K562 (cell line): ENCODE data around the gene TMX4. TPM values are rescaled to one million over a fixed set of nuclear protein-coding genes. Genes with fewer than 3 reads are reported as not detected.
A peak's percentile ranks its signal among the peaks of the same experiment; 100 is the strongest.

Source experiments
- ATAC-seq: fragments of 200-7000 bp; cut with Tn5 transposase; 3 replicates; pipeline ENCODE4 v1.9.1; 2020; ENCODE audit warnings: moderate library complexity
- BruUV-seq: library from RNA; stranded (reverse); fragments of 400-500 nt; replicated peaks from 2 replicates; lab custom pipeline; 2021; lab: Mats Ljungman, UMichigan
- CTCF ChIA-PET: fragments of 300-600 bp; formaldehyde crosslinking; extraction: SDS; loops from one replicate; lab custom pipeline; 2021; ENCODE audit warnings: low intra/inter-chr PET ratio; lab: Yijun Ruan, JAX
- POLR2A ChIA-PET: fragments of 300-600, 350-650 bp; sonication (Branson Sonifier 250); formaldehyde crosslinking; extraction: SDS; loops from one replicate; lab custom pipeline; 2021; ENCODE audit warnings: antibody characterized with exemption, inconsistent platforms; lab: Yijun Ruan, JAX
- DNase-seq, 4 experiments: peaks; one replicate each; pipeline versions ENCODE4 v3.0.0 to v3.0.0-alpha.2; 2011 to 2018; ENCODE audit warnings: low spot score in 3 of 4, mixed read lengths in 3 of 4; ENCODE audit errors: extremely low read depth in 1 of 4
- FAIRE-seq: peaks from 2 replicates; lab custom pipeline; 2011; peaks lifted over from hg19 to GRCh38; lab: Jason Lieb, UNC
- H2AFZ ChIP-seq: 2 replicates; pipeline ENCODE4 v1.6.0; 2011; ENCODE audit warnings: low read depth, low read length, control low read depth, inconsistent platforms
- H3K27ac ChIP-seq: fragments of 200-600 bp; 3 replicates; pipeline ENCODE4 v1.8.0; 2011; ENCODE audit warnings: low read depth, mild to moderate bottlenecking, control low read depth, inconsistent platforms, low read length, moderate library complexity, mixed read lengths; ENCODE audit errors: extremely low read depth
- H3K27me3 ChIP-seq, 2 experiments: fragments of 300-600 bp in 1 of 2; 2 replicates in 1 of 2; 3 replicates in 1 of 2; pipeline versions ENCODE4 v1.6.0 to v1.8.0; 2011; ENCODE audit warnings: inconsistent platforms in 2 of 2, low read length in 2 of 2, mild to moderate bottlenecking in 1 of 2, mixed read lengths in 1 of 2, moderate library complexity in 1 of 2; ENCODE audit not compliant: control insufficient read depth in 2 of 2, insufficient read depth in 2 of 2
- H3K36me3 ChIP-seq: fragments of 300-600 bp; 3 replicates; pipeline ENCODE4 v1.8.0; 2011; ENCODE audit warnings: mild to moderate bottlenecking, low read length, inconsistent platforms; ENCODE audit not compliant: control insufficient read depth, insufficient read depth
- H3K4me1 ChIP-seq, 2 experiments: fragments of 200-600 bp in 1 of 2; replicated peaks in 1 of 2; 2 replicates in 1 of 2; 3 replicates in 1 of 2; pipeline versions ENCODE4 v1.5.1 to v1.8.0; 2011; ENCODE audit warnings: inconsistent platforms in 2 of 2, low read length in 2 of 2, mild to moderate bottlenecking in 1 of 2, mixed read lengths in 1 of 2, moderate library complexity in 1 of 2; ENCODE audit not compliant: control insufficient read depth in 2 of 2, insufficient read depth in 2 of 2
- H3K4me2 ChIP-seq: 2 replicates; pipeline ENCODE4 v1.6.1; 2011; ENCODE audit warnings: low read length, control low read depth, inconsistent platforms, mixed read lengths; ENCODE audit not compliant: insufficient read depth
- H3K4me3 ChIP-seq: fragments of 200-600 bp; sonication (generic), shearing (Covaris generic); 2 replicates; pipeline ENCODE4 v1.5.1; 2016; ENCODE audit warnings: control low read depth, inconsistent platforms
- H3K79me2 ChIP-seq: fragments of 200-600 bp; 3 replicates; pipeline ENCODE4 v1.8.0; 2011; ENCODE audit warnings: low read length, inconsistent platforms; ENCODE audit not compliant: control insufficient read depth, insufficient read depth
- H3K9ac ChIP-seq, 2 experiments: 2 replicates each; pipeline versions ENCODE4 v1.6.0 to v1.6.1; 2011; ENCODE audit warnings: low read depth in 2 of 2, low read length in 2 of 2, control low read depth in 1 of 2, inconsistent platforms in 1 of 2, mild to moderate bottlenecking in 1 of 2, mixed read lengths in 1 of 2; ENCODE audit not compliant: insufficient read depth in 1 of 2
- H3K9me1 ChIP-seq: one replicate; pipeline ENCODE4 v1.6.0; 2011; ENCODE audit warnings: inconsistent platforms, mild to moderate bottlenecking, low read length, moderate library complexity; ENCODE audit not compliant: control insufficient read depth, insufficient read depth
- H3K9me3 ChIP-seq: replicated peaks from 2 replicates; pipeline ENCODE4 v1.5.1; 2011; ENCODE audit warnings: low read depth, low read length, inconsistent platforms; ENCODE audit not compliant: control insufficient read depth, insufficient read depth
- H4K20me1 ChIP-seq: replicated peaks from 2 replicates; pipeline ENCODE4 v1.6.1; 2011; ENCODE audit warnings: low read length, inconsistent platforms, mixed read lengths; ENCODE audit not compliant: control insufficient read depth, insufficient read depth
- ATF4 ChIP-seq: fragments of 450-650 bp; formaldehyde crosslinking; IDR thresholded peaks from 2 replicates; pipeline ENCODE4 v1.4.0; 2022; ENCODE audit warnings: mild to moderate bottlenecking, moderate library complexity
- CBFB ChIP-seq: sonication (generic); formaldehyde crosslinking; IDR thresholded peaks from 2 replicates; pipeline ENCODE4 v1.4.0; 2020; ENCODE audit warnings: mild to moderate bottlenecking, missing genetic modification reagents
- CXXC5 ChIP-seq: fragments of 250-450 bp; sonication (Bioruptor Pico); IDR thresholded peaks from 2 replicates; pipeline ENCODE4 v1.8.0; 2022; ENCODE audit warnings: inconsistent platforms, mild to moderate bottlenecking, moderate library complexity
- FOSL1 ChIP-seq: fragments of 200-800 bp; sonication (Bioruptor generic); conservative IDR thresholded peaks from 2 replicates; pipeline ENCODE4 v1.6.1; 2016; ENCODE audit warnings: missing genetic modification characterization, missing compliant biosample characterization
- JUNB ChIP-seq: fragments of 450-650 bp; formaldehyde crosslinking; conservative IDR thresholded peaks from 2 replicates; pipeline ENCODE4 v1.4.0; 2020; ENCODE audit warnings: mild to moderate bottlenecking
- NONO ChIP-seq, 2 experiments: fragments of 200-400 bp in 1 of 2; fragments of 450-650 bp in 1 of 2; formaldehyde crosslinking in 1 of 2; IDR thresholded peaks; 2 replicates each; pipeline ENCODE4 v1.6.1; 2017; ENCODE audit warnings: low read depth in 2 of 2, mild to moderate bottlenecking in 2 of 2, moderate library complexity in 2 of 2, low read length in 1 of 2
- PHF20 ChIP-seq: fragments of 450-650 bp; IDR thresholded peaks from 2 replicates; pipeline ENCODE4 v1.6.1; 2018; ENCODE audit not compliant: partially characterized antibody
- RBBP5 ChIP-seq: fragments of 200-600 bp; sonication (generic); IDR thresholded peaks from 2 replicates; pipeline ENCODE4 v1.6.1; 2012; ENCODE audit warnings: borderline replicate concordance, mild to moderate bottlenecking, low read length, control low read depth, inconsistent platforms; ENCODE audit not compliant: insufficient read depth, poor library complexity, severe bottlenecking
- SMC3 ChIP-seq: conservative IDR thresholded peaks from 2 replicates; pipeline ENCODE4 v1.6.1; 2011; ENCODE audit warnings: low read depth, low read length, improper control_type of control experiment; ENCODE audit not compliant: insufficient read depth
- TSC22D4 ChIP-seq: fragments of 450-650 bp; IDR thresholded peaks from 2 replicates; pipeline ENCODE4 v1.6.1; 2016; ENCODE audit warnings: missing genetic modification characterization, missing biosample characterization, control low read depth
- ZEB2 ChIP-seq: fragments of 450-650 bp; IDR thresholded peaks from 2 replicates; pipeline ENCODE4 v1.6.1; 2016
- ZFP30 ChIP-seq: fragments of 250-450 bp; sonication (Bioruptor Pico); IDR thresholded peaks from 2 replicates; pipeline ENCODE4 v1.8.0; 2022; ENCODE audit warnings: moderate library complexity, mild to moderate bottlenecking, inconsistent platforms, borderline replicate concordance
- ZNF324 ChIP-seq: fragments of 250-450 bp; sonication (Bioruptor Pico); IDR thresholded peaks from 2 replicates; pipeline ENCODE4 v1.4.0; 2020; ENCODE audit warnings: mild to moderate bottlenecking
- WGBS: fragments of 100-300 bp; shearing (Covaris generic); methylation state at CpG from one replicate; pipeline ENCODE4 v1.1.6; 2016; ENCODE audit warnings: low coverage, mixed read lengths; ENCODE audit not compliant: insufficient coverage; ENCODE audit errors: missing lambda C conversion rate; 5-methylcytosine and 5-hydroxymethylcytosine counted together
- in situ Hi-C: fragments of 300-500 bp; cut with MboI; formaldehyde crosslinking; loops from 4 replicates; pipeline ENCODE4 v1.15.0; 2018; ENCODE audit warnings: inconsistent platforms, mixed read lengths
- intact Hi-C: fragments of 100-400 bp; cut with micrococcal nuclease; formaldehyde crosslinking; loops from 2 replicates; pipeline ENCODE4 v1.14.2; 2022
- polyA plus RNA-seq, 8 experiments: library from polyadenylated mRNA; depleted of rRNA in 4 of 8; stranded (reverse) in 5 of 8; unstranded in 3 of 8; fragments of >200 nt; fragmentation: Nextera tagmentation in 2 of 8; fragmentation: Illumina TruSeq in 1 of 8; extraction: Ambion mirVana in 2 of 8; extraction: Trizol in 1 of 8; gene quantifications; 2 replicates each; pipeline versions ENCODE4 v1.2.1 to v1.2.3, GENCODE V29; 2011 to 2014; ENCODE audit warnings: inconsistent platforms in 1 of 8, missing spikeins in 1 of 8
- total RNA-seq, 7 experiments: library from RNA; depleted of rRNA in 6 of 7; stranded (reverse); fragments of >200 nt in 6 of 7; fragmentation: Illumina TruSeq in 2 of 7; extraction: Trizol in 2 of 7; gene quantifications; 2 replicates each; pipeline versions ENCODE4 v1.2.1 to v1.2.3, GENCODE V29; 2011 to 2021; ENCODE audit warnings: low replicate concordance in 1 of 7
- TF ChIP-seq, protein P1 (sequence below): sonication (generic); formaldehyde crosslinking; IDR thresholded peaks from 2 replicates; pipeline ENCODE4 v1.8.0; 2022; ENCODE audit warnings: missing genetic modification reagents, mild to moderate bottlenecking, moderate library complexity, borderline replicate concordance
- TF ChIP-seq, protein P2 (sequence below): fragments of 450-650 bp; formaldehyde crosslinking; IDR thresholded peaks from 2 replicates; pipeline ENCODE4 v1.4.0; 2020; ENCODE audit warnings: mild to moderate bottlenecking, mixed read lengths

The TMX4 gene
- total and polyA plus RNA-seq, 9 of the 15 experiments (the other 6 are each of a cell fraction or from before 2014, with no cell fraction given) = 4.4 to 19.3 (median 10.8) TPM

DNA sequence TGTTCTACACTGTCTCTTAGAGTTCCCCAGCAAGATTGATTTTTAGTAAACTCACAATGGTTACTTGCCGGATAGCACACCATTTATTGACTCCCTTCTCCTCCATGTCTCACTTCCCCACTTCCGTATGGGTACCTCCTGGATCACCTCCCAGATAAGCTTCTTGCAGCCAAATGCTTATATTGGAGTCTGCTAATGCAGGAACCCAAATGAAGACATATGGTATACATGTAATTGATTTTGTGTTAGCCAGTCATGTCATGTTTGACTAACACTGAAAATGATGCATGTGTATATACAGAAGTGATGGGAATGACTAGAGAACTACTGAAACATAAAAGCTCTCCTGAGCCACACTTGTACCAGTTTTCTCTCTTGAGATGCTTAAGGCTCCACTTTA, 46.1 kb upstream of the TMX4 start:
- no peak overlapping the region for H2AFZ ChIP-seq
- ChIA-PET CTCF (no interaction called here), POLR2A (no interaction called here)
- no peaks in the 10 kb centered on the region for H3K27me3 ChIP-seq
- 0% methylated on average over 1 of the region's 2 CpGs for WGBS
- in situ Hi-C loops (no loop called here), intact Hi-C loops (no loop called here)
- H3K79me2 ChIP-seq = no peaks in the 10 kb centered on the region
- no TSS peak for BruUV-seq
- H3K4me2 ChIP-seq = no peak overlapping the region
- no peak overlapping the region for H3K4me3 ChIP-seq
- no peaks in the 10 kb centered on the region for H3K4me1 ChIP-seq
- no peaks in the 10 kb centered on the region for H4K20me1 ChIP-seq
- FAIRE-seq (no peak), ATAC-seq (no peak), DNase-seq (no peak)
- H3K9ac ChIP-seq = no peak overlapping the region
- no peaks in the 10 kb centered on the region for H3K36me3 ChIP-seq
- TF ChIP-seq RBBP5 (no peak), JUNB (CRISPR knock-in tag) (no peak), CBFB (no peak), ZEB2 (no peak), FOSL1 (tag) (no peak), NONO (IDR thresholded peaks at IDR 0.05; ENCODE audit: low read depth in 2 of 2, low read length in 1 of 2) (no peak)
- H3K9me3 ChIP-seq = no peaks in the 10 kb centered on the region
- H3K9me1 ChIP-seq = no peaks in the 10 kb centered on the region
- H3K27ac ChIP-seq = no peak overlapping the region

DNA sequence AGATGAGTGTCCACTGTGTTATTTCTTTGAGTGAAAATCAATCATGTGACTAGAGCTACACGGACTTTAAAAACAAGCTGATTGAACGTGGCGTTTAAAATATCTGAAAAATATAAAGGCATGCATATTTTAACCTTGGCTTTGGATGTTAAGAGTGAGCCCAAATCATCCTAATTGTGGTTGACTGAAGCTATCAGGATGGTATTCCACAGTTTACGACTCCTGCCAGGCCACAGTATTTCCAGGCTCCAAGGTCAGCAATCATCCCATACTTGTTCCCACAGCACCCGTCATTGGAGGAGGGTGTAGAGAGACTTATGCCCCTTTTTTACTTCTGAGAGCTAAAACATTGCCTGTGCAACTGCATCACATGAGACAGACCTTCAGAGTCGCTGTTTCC, 43.2 kb upstream of the TMX4 start:
- ChIA-PET CTCF (no interaction called here), POLR2A (no interaction called here)
- H3K4me3 ChIP-seq = no peak overlapping the region
- no peaks in the 10 kb centered on the region for H3K9me1 ChIP-seq
- in situ Hi-C loops = no loop called here
- no peak overlapping the region for H3K4me2 ChIP-seq
- no peaks in the 10 kb centered on the region for H3K36me3 ChIP-seq
- no TSS peak for BruUV-seq
- 0% methylated on average over 6 of the region's 6 CpGs for WGBS
- TF ChIP-seq SMC3 = no peak
- TF ChIP-seq TSC22D4 = no peak
- TF ChIP-seq PHF20 = no peak
- TF ChIP-seq, protein P1, sequence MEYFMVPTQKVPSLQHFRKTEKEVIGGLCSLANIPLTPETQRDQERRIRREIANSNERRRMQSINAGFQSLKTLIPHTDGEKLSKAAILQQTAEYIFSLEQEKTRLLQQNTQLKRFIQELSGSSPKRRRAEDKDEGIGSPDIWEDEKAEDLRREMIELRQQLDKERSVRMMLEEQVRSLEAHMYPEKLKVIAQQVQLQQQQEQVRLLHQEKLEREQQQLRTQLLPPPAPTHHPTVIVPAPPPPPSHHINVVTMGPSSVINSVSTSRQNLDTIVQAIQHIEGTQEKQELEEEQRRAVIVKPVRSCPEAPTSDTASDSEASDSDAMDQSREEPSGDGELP (CRISPR knock-in tag) = no peak
- no peak for TF ChIP-seq ZFP30 (CRISPR knock-in tag)
- TF ChIP-seq CXXC5 = no peak
- TF ChIP-seq, protein P2, sequence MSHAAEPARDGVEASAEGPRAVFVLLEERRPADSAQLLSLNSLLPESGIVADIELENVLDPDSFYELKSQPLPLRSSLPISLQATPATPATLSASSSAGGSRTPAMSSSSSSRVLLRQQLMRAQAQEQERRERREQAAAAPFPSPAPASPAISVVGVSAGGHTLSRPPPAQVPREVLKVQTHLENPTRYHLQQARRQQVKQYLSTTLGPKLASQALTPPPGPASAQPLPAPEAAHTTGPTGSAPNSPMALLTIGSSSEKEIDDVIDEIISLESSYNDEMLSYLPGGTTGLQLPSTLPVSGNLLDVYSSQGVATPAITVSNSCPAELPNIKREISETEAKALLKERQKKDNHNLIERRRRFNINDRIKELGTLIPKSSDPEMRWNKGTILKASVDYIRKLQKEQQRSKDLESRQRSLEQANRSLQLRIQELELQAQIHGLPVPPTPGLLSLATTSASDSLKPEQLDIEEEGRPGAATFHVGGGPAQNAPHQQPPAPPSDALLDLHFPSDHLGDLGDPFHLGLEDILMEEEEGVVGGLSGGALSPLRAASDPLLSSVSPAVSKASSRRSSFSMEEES (CRISPR knock-in tag) = peak; percentile 33; the same call in 1 of the 2 replicates
- no peak for TF ChIP-seq ATF4 (CRISPR knock-in tag)
- TF ChIP-seq ZNF324 = no peak
- H3K4me1 ChIP-seq = no peaks in the 10 kb centered on the region
- H3K27ac ChIP-seq = no peak overlapping the region
- FAIRE-seq (no peak), ATAC-seq (no peak), DNase-seq (no peak)
- H3K79me2 ChIP-seq = no peaks in the 10 kb centered on the region
- H3K9ac ChIP-seq = no peak overlapping the region
- H3K27me3 ChIP-seq = no peaks in the 10 kb centered on the region
- intact Hi-C loops = no loop called here
- no peaks in the 10 kb centered on the region for H4K20me1 ChIP-seq
- no peak overlapping the region for H2AFZ ChIP-seq
- no peaks in the 10 kb centered on the region for H3K9me3 ChIP-seq
